HG03432 (cell line): ENCODE results near the gene MRPS2.
"Not testable (repeated sequence)": the region's sequence is repeated elsewhere in the genome, so short reads cannot be mapped to it uniquely, and the experiment has no call there.

Source experiments
- ATAC-seq: cut with Tn5 transposase; IDR thresholded peaks from one replicate; pipeline ENCODE4 v1.9.1; 2021; ENCODE audit warnings: mild to moderate bottlenecking, moderate library complexity; ENCODE audit not compliant: unreplicated experiment

MRPS2 gene

DNA sequence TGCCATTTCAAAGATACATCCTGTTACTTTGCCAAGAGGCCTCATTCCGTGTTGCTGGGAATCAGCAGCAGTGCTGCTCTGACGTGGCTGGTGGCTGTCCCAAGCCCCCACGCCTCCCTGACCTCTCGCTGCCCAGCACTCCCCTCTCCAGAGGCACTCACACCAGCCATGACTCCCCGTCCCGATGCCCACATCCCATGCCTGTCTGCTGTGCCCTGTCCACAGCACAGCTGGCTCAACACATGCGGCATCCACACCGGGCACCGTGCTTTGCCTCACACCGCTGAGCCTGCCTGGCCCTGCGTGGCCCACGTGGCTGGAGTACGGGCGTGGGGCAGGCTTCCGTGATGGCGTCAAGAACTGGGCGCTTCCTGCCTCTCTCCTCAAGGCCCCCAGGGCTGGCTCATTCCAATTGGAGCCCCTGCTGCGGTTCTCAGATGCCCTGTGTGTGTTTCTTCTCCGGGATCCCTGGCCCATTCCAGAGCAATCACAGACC is 12.9 kb downstream of the MRPS2 start:
- ATAC-seq, result no peak

GRCh38 chr9:135513906-135514305 is 13.4 kb downstream of the MRPS2 start:
- ATAC-seq, result not testable (repeated sequence)

GRCh38 chr9:135514342-135515082 is 14.0 kb downstream of the MRPS2 start:
- ATAC-seq, result no peak

- no peak for ATAC-seq
These were observed 14.8 kb downstream of the MRPS2 start for GRCh38 chr9:135515083-135515951.

- ATAC-seq, result no peak
These were observed 15.8 kb downstream of the MRPS2 start for GRCh38 chr9:135516132-135516860.

DNA sequence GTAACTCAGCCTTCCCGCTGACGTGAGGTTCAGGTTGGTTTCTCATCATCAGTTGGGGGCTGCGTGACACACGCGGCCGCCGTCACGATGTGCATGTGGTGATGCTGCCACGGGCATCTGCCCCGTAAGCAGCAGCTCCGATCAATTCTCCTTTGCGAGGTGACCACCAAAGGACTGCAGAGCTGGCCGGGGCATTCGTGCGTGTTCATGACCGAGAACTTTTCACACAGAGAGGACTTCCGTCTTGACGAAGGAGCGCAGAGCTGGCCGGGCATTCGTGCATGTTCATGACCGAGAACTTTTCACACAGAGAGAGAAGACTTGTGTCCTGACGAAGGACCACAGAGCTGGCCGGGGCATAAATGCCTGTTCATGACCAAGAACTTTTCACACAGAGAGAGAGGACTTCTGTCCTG is 16.9 kb downstream of the MRPS2 start:
- no peak for ATAC-seq

GRCh38 chr9:135519179-135519971 is 18.9 kb downstream of the MRPS2 start:
- ATAC-seq, result no peak

GRCh38 chr9:135520916-135521607 is 20.6 kb downstream of the MRPS2 start, which contains the start of gene LCN1:
Gene LCN1 (plus strand): TSS chr9:135521440. CDS start chr9:135521498, 58 bp downstream.
- no peak for ATAC-seq

DNA sequence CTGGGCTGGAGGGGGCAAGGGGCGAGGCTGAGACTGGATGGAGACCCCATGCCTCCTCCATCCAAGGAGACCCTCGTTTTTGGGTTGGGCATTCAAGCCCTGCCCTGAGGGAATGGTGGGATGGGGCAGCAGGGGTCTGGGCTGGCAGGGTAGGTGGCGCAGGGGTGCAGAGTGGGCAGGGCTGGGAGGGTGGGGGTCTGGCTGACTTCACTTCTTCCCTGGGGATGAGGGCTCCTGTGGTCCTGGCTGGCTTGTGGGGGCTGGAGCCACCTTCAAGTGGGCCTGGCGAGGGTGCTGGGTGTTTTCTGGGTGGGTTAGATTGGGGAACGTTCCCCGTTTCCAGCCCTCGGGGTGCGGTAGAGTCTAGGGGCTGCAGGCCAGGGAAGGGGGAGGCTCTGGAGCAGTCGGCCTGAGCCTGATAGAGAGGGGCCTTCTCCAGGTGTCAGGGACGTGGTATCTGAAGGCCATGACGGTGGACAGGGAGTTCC is 21.2 kb downstream of the MRPS2 start:
- no peak for ATAC-seq

- no peak for ATAC-seq
These were observed 21.8 kb downstream of the MRPS2 start for GRCh38 chr9:135522137-135522877.

DNA sequence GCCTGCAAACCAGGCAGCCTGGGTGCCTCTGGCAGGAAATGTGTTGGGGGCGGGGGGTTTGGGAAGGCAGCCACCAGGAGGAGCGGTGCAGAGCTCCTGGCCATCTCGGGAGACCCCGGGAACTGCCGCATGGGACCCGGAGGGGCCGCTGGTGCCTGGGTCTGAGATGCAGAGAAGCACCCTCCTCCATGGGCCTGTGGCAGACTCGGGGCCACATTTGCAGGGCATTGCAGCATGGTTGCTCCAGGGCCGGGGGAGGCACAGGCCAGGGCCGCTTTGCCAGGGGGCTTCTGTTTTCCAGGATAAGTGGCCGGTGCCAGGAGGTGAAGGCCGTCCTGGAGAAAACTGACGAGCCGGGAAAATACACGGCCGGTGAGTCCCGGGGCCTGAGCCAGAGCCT is 22.4 kb downstream of the MRPS2 start:
- no peak for ATAC-seq

GRCh38 chr9:135523521-135524129 is 23.1 kb downstream of the MRPS2 start:
- no peak for ATAC-seq

DNA sequence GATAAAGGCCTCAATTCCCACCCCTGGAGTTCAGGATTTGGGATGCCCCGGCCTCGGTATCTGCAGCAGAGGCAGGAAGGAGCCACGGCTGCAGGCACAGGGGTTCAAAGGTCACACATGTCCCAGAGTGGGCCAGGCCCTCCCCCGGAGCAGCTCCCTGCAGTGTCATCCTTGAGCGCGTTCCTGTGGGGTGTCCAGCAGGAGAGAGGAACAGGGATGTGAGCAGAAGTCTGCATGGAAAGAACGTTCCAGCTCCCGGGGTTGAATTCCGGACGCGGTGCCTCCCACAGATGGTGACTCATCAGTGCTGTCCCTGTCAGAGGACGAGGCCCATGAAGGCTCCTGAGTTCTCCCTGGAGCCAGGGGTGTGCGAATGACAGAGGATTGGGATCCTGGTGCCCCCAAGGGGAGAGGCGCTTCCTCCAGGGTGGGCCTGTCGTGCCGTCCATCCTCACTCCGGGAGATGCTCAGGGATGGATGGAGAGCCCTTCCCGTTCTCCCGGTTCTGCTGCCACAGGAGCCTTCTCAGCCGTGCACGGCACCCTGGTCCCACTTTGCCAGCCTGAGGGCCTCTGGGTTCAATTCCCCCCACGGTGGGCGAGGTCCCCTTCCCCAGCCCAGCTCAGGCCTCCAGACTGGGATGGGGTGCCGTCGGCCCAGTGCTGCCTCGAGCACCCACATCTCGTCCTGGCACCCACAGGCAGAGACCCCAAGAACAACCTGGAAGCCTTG is 23.8 kb downstream of the MRPS2 start:
- no peak for ATAC-seq

DNA sequence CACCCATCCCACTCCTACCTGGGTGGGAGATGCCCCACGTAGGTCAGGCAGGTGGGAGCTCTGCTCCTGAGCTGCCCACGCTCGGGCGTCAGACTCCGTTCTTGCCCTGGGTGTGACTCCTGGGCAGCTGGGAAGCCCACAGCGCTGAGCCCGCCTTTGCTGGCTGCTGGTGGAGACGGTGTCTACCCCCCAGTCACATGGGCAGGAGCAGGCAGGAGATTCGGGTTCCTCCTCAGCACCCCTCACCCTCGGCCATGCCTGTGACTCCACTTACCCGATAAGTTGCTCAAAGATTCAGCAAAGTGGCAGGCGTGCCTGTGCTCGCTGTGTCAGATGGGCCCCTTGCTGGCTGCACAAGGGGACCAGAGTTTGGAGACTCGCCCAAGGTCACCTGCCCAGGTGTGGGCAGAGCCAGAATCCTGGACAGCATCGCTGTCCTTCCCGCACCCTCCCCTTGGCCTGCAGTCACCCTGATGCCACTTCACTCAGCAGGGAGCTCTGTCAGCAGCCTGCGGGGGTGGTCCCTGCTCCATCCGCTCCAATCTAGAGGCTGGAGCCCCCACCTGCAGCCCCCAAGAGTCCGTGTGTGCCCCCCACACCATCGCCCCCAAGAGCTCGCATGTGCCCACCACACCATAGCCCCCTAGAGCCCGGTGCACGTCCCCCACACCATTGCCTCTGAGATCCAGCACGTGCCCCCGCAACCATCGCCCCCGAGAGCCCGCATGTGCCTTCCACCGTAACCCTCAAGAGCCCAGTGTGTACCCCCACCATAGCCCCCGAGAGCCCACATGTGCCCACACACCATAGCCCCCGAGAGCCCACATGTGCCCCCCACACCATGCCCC is 25.0 kb downstream of the MRPS2 start:
- ATAC-seq, result no peak

- ATAC-seq, result no peak
These were observed 25.7 kb downstream of the MRPS2 start for GRCh38 chr9:135526089-135526729.
